Measurements from ENCODE around the gene MOB3B.

DNA sequence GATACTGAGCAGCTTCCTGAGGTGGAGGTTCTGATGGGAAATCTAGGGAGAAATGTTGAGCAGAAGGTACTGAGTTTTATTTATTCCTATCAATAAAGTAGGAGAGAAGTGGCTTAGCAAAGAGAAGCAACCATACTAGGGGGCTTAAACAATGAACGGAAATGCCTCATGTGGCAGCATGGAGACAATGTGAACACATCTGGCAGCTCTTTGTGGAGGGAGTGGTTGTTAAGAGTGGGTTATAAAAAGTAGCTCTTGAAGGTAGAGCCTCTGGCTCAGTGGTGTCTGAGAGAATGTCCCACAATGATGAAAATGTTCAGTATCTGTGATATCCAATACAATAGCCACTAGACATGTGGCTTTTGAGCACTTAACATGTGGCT is 179.9 kb downstream of the MOB3B start:
- TF ChIP-seq, protein P1, sequence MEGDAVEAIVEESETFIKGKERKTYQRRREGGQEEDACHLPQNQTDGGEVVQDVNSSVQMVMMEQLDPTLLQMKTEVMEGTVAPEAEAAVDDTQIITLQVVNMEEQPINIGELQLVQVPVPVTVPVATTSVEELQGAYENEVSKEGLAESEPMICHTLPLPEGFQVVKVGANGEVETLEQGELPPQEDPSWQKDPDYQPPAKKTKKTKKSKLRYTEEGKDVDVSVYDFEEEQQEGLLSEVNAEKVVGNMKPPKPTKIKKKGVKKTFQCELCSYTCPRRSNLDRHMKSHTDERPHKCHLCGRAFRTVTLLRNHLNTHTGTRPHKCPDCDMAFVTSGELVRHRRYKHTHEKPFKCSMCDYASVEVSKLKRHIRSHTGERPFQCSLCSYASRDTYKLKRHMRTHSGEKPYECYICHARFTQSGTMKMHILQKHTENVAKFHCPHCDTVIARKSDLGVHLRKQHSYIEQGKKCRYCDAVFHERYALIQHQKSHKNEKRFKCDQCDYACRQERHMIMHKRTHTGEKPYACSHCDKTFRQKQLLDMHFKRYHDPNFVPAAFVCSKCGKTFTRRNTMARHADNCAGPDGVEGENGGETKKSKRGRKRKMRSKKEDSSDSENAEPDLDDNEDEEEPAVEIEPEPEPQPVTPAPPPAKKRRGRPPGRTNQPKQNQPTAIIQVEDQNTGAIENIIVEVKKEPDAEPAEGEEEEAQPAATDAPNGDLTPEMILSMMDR (conservative IDR thresholded peaks at IDR 0.05; ENCODE audit: low read depth, low read length) = no peak
- no peak for TF ChIP-seq EZH2 (IDR thresholded peaks at IDR 0.05; ENCODE audit: low read length, unreplicated experiment)
- no peak for TF ChIP-seq EZH2phosphoT487 (IDR thresholded peaks at IDR 0.05; ENCODE audit: borderline replicate concordance, low read length)

Measured in PC-3 (cell line).